Prostate gland (tissue), 2 donors: ENCODE data around the gene MMP12.

Experiments
- POLR2A ChIP-seq: fragments of 450-650 bp; IDR thresholded peaks from one replicate; pipeline ENCODE4 v1.6.1; 2016; ENCODE audit warnings: antibody characterized with exemption, mild to moderate bottlenecking
- POLR2AphosphoS5 ChIP-seq: sonication (generic); formaldehyde crosslinking; IDR thresholded peaks from one replicate; pipeline ENCODE4 v1.6.1; 2017; ENCODE audit warnings: antibody characterized with exemption
- TF ChIP-seq, protein P1 (sequence below), 4 experiments: fragments of 200-600 bp in 2 of 4; fragments of 450-650 bp in 2 of 4; sonication (generic) in 2 of 4; IDR thresholded peaks; 1 replicate in 3 of 4; 2 replicates in 1 of 4; pipeline ENCODE4 v1.5.1; 2016 to 2019; ENCODE audit warnings: antibody characterized with exemption in 4 of 4, mild to moderate bottlenecking in 2 of 4, moderate library complexity in 2 of 4

- TF ChIP-seq, protein P1, sequence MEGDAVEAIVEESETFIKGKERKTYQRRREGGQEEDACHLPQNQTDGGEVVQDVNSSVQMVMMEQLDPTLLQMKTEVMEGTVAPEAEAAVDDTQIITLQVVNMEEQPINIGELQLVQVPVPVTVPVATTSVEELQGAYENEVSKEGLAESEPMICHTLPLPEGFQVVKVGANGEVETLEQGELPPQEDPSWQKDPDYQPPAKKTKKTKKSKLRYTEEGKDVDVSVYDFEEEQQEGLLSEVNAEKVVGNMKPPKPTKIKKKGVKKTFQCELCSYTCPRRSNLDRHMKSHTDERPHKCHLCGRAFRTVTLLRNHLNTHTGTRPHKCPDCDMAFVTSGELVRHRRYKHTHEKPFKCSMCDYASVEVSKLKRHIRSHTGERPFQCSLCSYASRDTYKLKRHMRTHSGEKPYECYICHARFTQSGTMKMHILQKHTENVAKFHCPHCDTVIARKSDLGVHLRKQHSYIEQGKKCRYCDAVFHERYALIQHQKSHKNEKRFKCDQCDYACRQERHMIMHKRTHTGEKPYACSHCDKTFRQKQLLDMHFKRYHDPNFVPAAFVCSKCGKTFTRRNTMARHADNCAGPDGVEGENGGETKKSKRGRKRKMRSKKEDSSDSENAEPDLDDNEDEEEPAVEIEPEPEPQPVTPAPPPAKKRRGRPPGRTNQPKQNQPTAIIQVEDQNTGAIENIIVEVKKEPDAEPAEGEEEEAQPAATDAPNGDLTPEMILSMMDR (IDR thresholded peaks at IDR 0.05): no peak
- TF ChIP-seq POLR2A (no peak), POLR2AphosphoS5 (no peak)
These were observed 31.9 kb downstream of the MMP12 start for GRCh38 chr11:102842930-102843329.
